ENCODE results near the gene GNMT.

DNA sequence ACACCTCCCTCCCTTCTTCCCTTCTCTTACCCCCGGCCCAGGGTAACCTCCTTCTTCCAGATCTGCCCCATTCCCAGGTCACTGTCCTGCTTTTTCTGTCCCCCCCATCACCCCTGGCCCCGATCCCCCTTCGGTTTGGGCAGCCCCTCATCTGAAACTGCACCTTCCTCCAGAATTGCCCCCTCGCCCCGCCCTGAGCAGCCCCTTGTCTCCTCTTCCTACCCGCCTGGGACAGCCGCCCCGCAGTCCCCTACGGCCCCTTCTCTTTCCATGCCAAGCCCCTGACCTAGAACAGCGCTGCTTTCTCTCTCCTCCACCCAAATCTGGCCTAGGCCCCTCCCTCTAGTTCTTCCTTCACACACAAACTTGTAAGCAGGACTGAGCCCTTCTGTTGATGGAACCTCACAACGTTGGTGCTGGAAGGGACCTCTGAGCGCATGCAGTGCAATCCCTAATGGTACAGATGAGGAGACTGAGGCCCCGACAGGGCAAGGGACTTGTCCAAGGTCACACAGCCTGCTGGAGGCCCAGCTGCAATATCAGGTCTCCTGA, 24.4 kb downstream of the GNMT start:
- TF ChIP-seq CTCF (conservative IDR thresholded peaks at IDR 0.05; ENCODE audit: low read length), result no peak
- TF ChIP-seq EZH2phosphoT487 (IDR thresholded peaks at IDR 0.05; ENCODE audit: borderline replicate concordance), result no peak
